GM12878 (cell line): Measurements from ENCODE around the gene MARCHF10. TPM values are rescaled to one million over a fixed set of nuclear protein-coding genes. Genes with fewer than 3 reads are reported as not detected.

Source experiments
- ATAC-seq: fragments of 200-7000 bp; cut with Tn5 transposase; 3 replicates; pipeline ENCODE4 v1.9.1; 2020; ENCODE audit warnings: mild to moderate bottlenecking, moderate library complexity
- BruUV-seq: library from RNA; stranded (reverse); fragments of 400-500 nt; replicated peaks from 2 replicates; lab custom pipeline; 2021; lab: Mats Ljungman, UMichigan
- CTCF ChIA-PET: fragments of 300-600 bp; sonication (Branson Sonifier 250); formaldehyde crosslinking; extraction: SDS; loops from one replicate; lab custom pipeline; 2021; ENCODE audit warnings: inconsistent platforms; lab: Yijun Ruan, JAX
- POLR2A ChIA-PET: fragments of 350-600 bp; formaldehyde crosslinking; extraction: SDS; loops from one replicate; lab custom pipeline; 2021; ENCODE audit warnings: inconsistent platforms; lab: Charles Lee
- RAD21 ChIA-PET: fragments of 300-600 bp; sonication (Branson Sonifier 250); formaldehyde crosslinking; loops from one replicate; lab custom pipeline; 2023; ENCODE audit warnings: antibody characterized with exemption; ENCODE audit not compliant: unreplicated experiment; lab: Charles Lee
- SMC1A ChIA-PET: fragments of 300-600 bp; sonication (Branson Sonifier 250); formaldehyde crosslinking; loops from one replicate; lab custom pipeline; 2023; ENCODE audit not compliant: unreplicated experiment, uncharacterized antibody; lab: Charles Lee
- DNase-seq: peaks from one replicate; pipeline ENCODE4 v3.0.0-alpha.2; 2011; ENCODE audit warnings: low read depth, low spot score
- FAIRE-seq: peaks from 3 replicates; lab custom pipeline; 2011; peaks lifted over from hg19 to GRCh38; lab: Jason Lieb, UNC
- H2AFZ ChIP-seq: 2 replicates; pipeline ENCODE4 v1.6.0; 2011; ENCODE audit warnings: low read depth, low read length, control low read depth; ENCODE audit not compliant: control insufficient read depth
- H3K27ac ChIP-seq: 2 replicates; pipeline ENCODE4 v1.5.1; 2011; ENCODE audit warnings: control low read depth; ENCODE audit not compliant: control insufficient read depth, insufficient read depth
- H3K27me3 ChIP-seq, 2 experiments: replicated peaks in 1 of 2; 2 replicates each; pipeline versions ENCODE4 v1.6.0 to v1.6.1; 2011; ENCODE audit warnings: low read length in 1 of 2; ENCODE audit not compliant: control insufficient read depth in 2 of 2, insufficient read depth in 2 of 2
- H3K36me3 ChIP-seq, 2 experiments: 2 replicates each; pipeline ENCODE4 v1.5.1; 2011; ENCODE audit warnings: low read length in 1 of 2; ENCODE audit not compliant: control insufficient read depth in 2 of 2, insufficient read depth in 2 of 2
- H3K4me1 ChIP-seq: 2 replicates; pipeline ENCODE4 v1.6.1; 2011; ENCODE audit warnings: mild to moderate bottlenecking, low read length, moderate library complexity, mixed read lengths; ENCODE audit not compliant: control insufficient read depth, insufficient read depth
- H3K4me2 ChIP-seq: 2 replicates; pipeline ENCODE4 v1.6.0; 2011; ENCODE audit warnings: control low read depth; ENCODE audit not compliant: control insufficient read depth, insufficient read depth
- H3K4me3 ChIP-seq: fragments of 200-600 bp; sonication (generic); 2 replicates; pipeline ENCODE4 v1.5.1; 2016
- H3K79me2 ChIP-seq: 2 replicates; pipeline ENCODE4 v1.6.0; 2011; ENCODE audit warnings: low read length; ENCODE audit not compliant: control insufficient read depth, insufficient read depth
- H3K9ac ChIP-seq: 2 replicates; pipeline ENCODE4 v1.8.0; 2011; ENCODE audit warnings: low read length, control low read depth, mixed read lengths; ENCODE audit not compliant: control insufficient read depth, insufficient read depth
- H3K9me3 ChIP-seq: replicated peaks from 3 replicates; pipeline ENCODE4 v1.5.1; 2011; ENCODE audit warnings: mild to moderate bottlenecking, low read length; ENCODE audit not compliant: control insufficient read depth, insufficient read depth
- H4K20me1 ChIP-seq: 2 replicates; pipeline ENCODE4 v1.6.0; 2011; ENCODE audit not compliant: control insufficient read depth, insufficient read depth
- CEBPB ChIP-seq, 2 experiments: fragments of 150-350 bp in 1 of 2; IDR thresholded peaks; 2 replicates each; pipeline ENCODE4 v1.6.1; 2012 to 2014; ENCODE audit warnings: low read depth in 2 of 2, low read length in 2 of 2, borderline replicate concordance in 1 of 2, inconsistent platforms in 1 of 2
- CREM ChIP-seq: IDR thresholded peaks from 2 replicates; pipeline ENCODE4 v1.6.1; 2014; ENCODE audit warnings: antibody characterized with exemption, low read depth
- GABPA ChIP-seq: IDR thresholded peaks from 2 replicates; pipeline ENCODE4 v1.6.1; 2014; ENCODE audit warnings: antibody characterized with exemption, low read depth, mild to moderate bottlenecking, inconsistent platforms
- IKZF1 ChIP-seq: fragments of 450-650 bp; conservative IDR thresholded peaks from 2 replicates; pipeline ENCODE4 v1.6.1; 2017; ENCODE audit warnings: antibody characterized with exemption, mild to moderate bottlenecking
- SIN3A ChIP-seq: IDR thresholded peaks from 2 replicates; pipeline ENCODE4 v1.6.1; 2012; ENCODE audit warnings: low read depth, low read length, improper control_type of control experiment
- YY1 ChIP-seq: IDR thresholded peaks from 2 replicates; pipeline ENCODE4 v1.6.1; 2011; ENCODE audit warnings: low read depth, mild to moderate bottlenecking, low read length
- ZNF384 ChIP-seq: IDR thresholded peaks from 2 replicates; pipeline ENCODE4 v1.6.1; 2012; ENCODE audit warnings: low read depth, mild to moderate bottlenecking, low read length, improper control_type of control experiment, borderline replicate concordance
- ZSCAN29 ChIP-seq: fragments of 450-650 bp; IDR thresholded peaks from 2 replicates; pipeline ENCODE4 v1.6.1; 2017; ENCODE audit warnings: mild to moderate bottlenecking, moderate library complexity
- WGBS: methylation state at CpG from one replicate; pipeline ENCODE4 v1.1.6; 2016; ENCODE audit warnings: low lambda C conversion rate; ENCODE audit not compliant: insufficient replicate concordance, insufficient coverage; ENCODE audit errors: missing lambda C conversion rate; 5-methylcytosine and 5-hydroxymethylcytosine counted together
- in situ Hi-C: fragments of 300-500 bp; cut with MboI; formaldehyde crosslinking; loops from 9 replicates; pipeline ENCODE4 v1.14.3; 2018; ENCODE audit warnings: mixed read lengths
- intact Hi-C: fragments of 100-400 bp; cut with micrococcal nuclease; formaldehyde crosslinking; loops from one replicate; pipeline ENCODE4 v1.14.2; 2022; ENCODE audit not compliant: unreplicated experiment
- polyA plus RNA-seq, 11 experiments: library from polyadenylated mRNA; depleted of rRNA in 4 of 11; unstranded in 6 of 11; stranded (reverse) in 5 of 11; fragments of >200 nt; fragmentation: Nextera tagmentation in 4 of 11; fragmentation: Illumina TruSeq in 1 of 11; extraction: Ambion mirVana in 4 of 11; extraction: Trizol in 1 of 11; gene quantifications; 1 replicate in 1 of 11; 2 replicates in 10 of 11; pipeline versions ENCODE4 v1.2.1 to v1.2.3, GENCODE V29; 2011 to 2016; ENCODE audit warnings: inconsistent platforms in 2 of 11, missing spikeins in 2 of 11, low read depth in 1 of 11
- total RNA-seq, 4 experiments: library from RNA; depleted of rRNA in 3 of 4; stranded (reverse); fragments of >200 nt in 3 of 4; fragmentation: Illumina TruSeq in 1 of 4; extraction: Trizol in 1 of 4; gene quantifications; 2 replicates each; pipeline versions ENCODE4 v1.2.1 to v1.2.3, GENCODE V29; 2013 to 2021

MARCHF10 gene
- total and polyA plus RNA-seq, 10 of the 15 experiments (the other 5 are each of a cell fraction or from before 2014, with no cell fraction given): 0.11 to 0.24 TPM; not detected in 8

- WGBS: 33% methylated on average over 1 of the region's 1 CpG
- BruUV-seq: no TSS peak
These were observed 25.3 kb downstream of the MARCHF10 start for GRCh38 chr17:62782730-62783270.

GRCh38 chr17:62781831-62782251, 26.3 kb downstream of the MARCHF10 start:
- 44% methylated on average over 2 of the region's 2 CpGs for WGBS
- in situ Hi-C loops: no loop called here
- BruUV-seq: no TSS peak
- SMC1A ChIA-PET: no interaction called here
- RAD21 ChIA-PET: no interaction called here
- DNase-seq (no peak), ATAC-seq (no peak), FAIRE-seq (no peak)
- no peak overlapping the region for H2AFZ ChIP-seq
- intact Hi-C loops: no loop called here
- CTCF ChIA-PET: no interaction called here
- no peaks in the 10 kb centered on the region for H3K79me2 ChIP-seq
- H3K4me3 ChIP-seq: no peak overlapping the region
- H3K36me3 ChIP-seq: no peaks in the 10 kb centered on the region
- no peaks in the 10 kb centered on the region for H3K9me3 ChIP-seq
- no peak overlapping the region for H3K27ac ChIP-seq
- no peaks in the 10 kb centered on the region for H3K4me1 ChIP-seq
- POLR2A ChIA-PET: no interaction called here
- no peak overlapping the region for H3K4me2 ChIP-seq
- TF ChIP-seq ZNF384 (no peak), CREM (no peak)
- no peaks in the 10 kb centered on the region for H4K20me1 ChIP-seq
- no peak overlapping the region for H3K9ac ChIP-seq
- H3K27me3 ChIP-seq: no peaks in the 10 kb centered on the region

More at GRCh38 chr17:62782730-62783270, 25.3 kb downstream of the MARCHF10 start:
- no peak overlapping the region for H3K4me2 ChIP-seq
- no peak for TF ChIP-seq SIN3A
- no peak for TF ChIP-seq IKZF1
- TF ChIP-seq ZSCAN29: no peak
- TF ChIP-seq CEBPB (IDR thresholded peaks at IDR 0.05; ENCODE audit: borderline replicate concordance in 1 of 2, low read depth in 2 of 2, low read length in 2 of 2): no peak
- no peak for TF ChIP-seq GABPA
- no peak for TF ChIP-seq YY1
- H3K36me3 ChIP-seq: no peaks in the 10 kb centered on the region
- H3K79me2 ChIP-seq: no peaks in the 10 kb centered on the region
- ATAC-seq (no peak), DNase-seq (no peak), FAIRE-seq (no peak)
- CTCF ChIA-PET: no interaction called here
- H4K20me1 ChIP-seq: no peaks in the 10 kb centered on the region
- RAD21 ChIA-PET: no interaction called here
- in situ Hi-C loops: no loop called here
- intact Hi-C loops: no loop called here
- H3K9ac ChIP-seq: no peak overlapping the region
- H2AFZ ChIP-seq: no peak overlapping the region
- SMC1A ChIA-PET: no interaction called here
- POLR2A ChIA-PET: no interaction called here
- H3K4me1 ChIP-seq: no peaks in the 10 kb centered on the region
- H3K27ac ChIP-seq: no peak overlapping the region
- H3K9me3 ChIP-seq: no peaks in the 10 kb centered on the region
- H3K4me3 ChIP-seq: no peak overlapping the region
- no peaks in the 10 kb centered on the region for H3K27me3 ChIP-seq
